Muscle of back (tissue), 11 donors: ENCODE measurements around the gene RPEL1. TPM values are rescaled to one million over a fixed set of nuclear protein-coding genes. Genes with fewer than 3 reads are reported as not detected.
"Not testable (repeated sequence)": the region's sequence is repeated elsewhere in the genome, so short reads cannot be mapped to it uniquely, and the experiment has no call there.

ENCODE experiments used
- DNase-seq, 3 donors: peaks; one replicate each; pipeline versions ENCODE4 v3.0.0 to v3.0.0-alpha.2; 2013
- polyA plus RNA-seq, 10 donors: library from polyadenylated mRNA; unstranded; fragments of 120-200 nt; gene quantifications; one replicate each; pipeline ENCODE4 v1.2.1, GENCODE V29; 2013; ENCODE audit not compliant: insufficient read length in 10 of 10

RPEL1 gene
- polyA plus RNA-seq, 10 donors, result 0.17 to 0.19 TPM; not detected in 8

- no peak for DNase-seq
Measured at GRCh38 chr10:103232772-103233488, 12.8 kb upstream of the RPEL1 start.

GRCh38 chr10:103235775-103236174 lies 9.9 kb upstream of the RPEL1 start:
- no peak for DNase-seq

GRCh38 chr10:103238506-103239252 lies 7.0 kb upstream of the RPEL1 start:
- peak in 1 of 3 donors; percentile 28 for DNase-seq

GRCh38 chr10:103241262-103242011 lies 4.2 kb upstream of the RPEL1 start:
- no peak for DNase-seq

- peak; percentile 71 to 81 (median 71) for DNase-seq
Measured at GRCh38 chr10:103244666-103245271, 918 bp upstream of the RPEL1 start.

- no peak for DNase-seq
Measured at GRCh38 chr10:103246324-103246723, 637 bp downstream of the RPEL1 start.

- DNase-seq, result no peak
Measured at GRCh38 chr10:103254113-103254512, 8.4 kb downstream of the RPEL1 start.

- no peak for DNase-seq
Measured at GRCh38 chr10:103254538-103255325, 9.0 kb downstream of the RPEL1 start.

GRCh38 chr10:103256613-103257012 lies 10.9 kb downstream of the RPEL1 start:
- no peak for DNase-seq

GRCh38 chr10:103257812-103258211 lies 12.1 kb downstream of the RPEL1 start:
- no peak for DNase-seq

- DNase-seq, result not testable (repeated sequence)
Measured at GRCh38 chr10:103258928-103259327, 13.2 kb downstream of the RPEL1 start.

GRCh38 chr10:103259989-103260388 lies 14.3 kb downstream of the RPEL1 start:
- no peak for DNase-seq

- DNase-seq, result no peak
Measured at GRCh38 chr10:103262229-103262628, 16.5 kb downstream of the RPEL1 start.

- peak; percentile 57 to 85 (median 83) for DNase-seq
Measured at GRCh38 chr10:103265717-103266329, 20.1 kb downstream of the RPEL1 start.

GRCh38 chr10:103273041-103273441 lies 27.4 kb downstream of the RPEL1 start:
- DNase-seq, result peak in 1 of 3 donors; percentile 91

GRCh38 chr10:103276251-103276895 lies 30.7 kb downstream of the RPEL1 start:
- peak in 1 of 3 donors; percentile 3 for DNase-seq

GRCh38 chr10:103276896-103277712 lies 31.4 kb downstream of the RPEL1 start, which contains the start of gene INA:
INA (plus strand) TSS chr10:103277138; CDS start chr10:103277212, 74 bp downstream.
- peak; percentile 17 to 57 (median 34) for DNase-seq

- no peak for DNase-seq
Measured at GRCh38 chr10:103277713-103278536, 32.2 kb downstream of the RPEL1 start.
